Stimulated activated CD8-positive, alpha-beta memory T cell treated with anti-CD3 and anti-CD28 coated beads, Interleukin-4, amount 100 ng/mL, for 24 hours (primary cell): ENCODE data around the gene SHANK3.

ENCODE experiments used
- DNase-seq: peaks from one replicate; pipeline ENCODE4 v3.0.0-alpha.2; 2020; ENCODE audit warnings: low read depth

SHANK3 gene

DNA sequence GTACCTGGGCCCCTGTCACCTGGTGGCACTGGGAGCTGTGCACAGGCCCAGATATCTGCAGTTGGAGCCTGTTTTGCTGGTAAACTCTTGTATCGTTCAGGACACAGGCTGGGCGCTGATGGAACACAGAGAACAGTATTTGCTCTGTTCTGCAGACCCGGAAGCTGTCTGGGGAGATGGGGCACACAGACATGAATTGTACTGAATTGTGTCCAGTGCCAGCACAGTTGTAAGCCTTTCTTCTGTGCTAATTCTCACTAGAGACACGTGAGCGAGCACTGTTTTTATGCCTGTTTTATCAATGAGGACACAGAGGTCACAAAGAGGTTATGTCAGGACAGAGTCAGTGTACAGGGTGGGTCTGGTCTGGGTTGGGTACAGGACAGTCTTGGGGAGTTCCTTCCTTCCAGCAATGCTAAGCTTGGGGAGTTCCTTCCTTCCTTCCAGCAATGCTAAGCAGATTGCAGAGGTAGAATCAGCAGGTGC is 41.0 kb downstream of the SHANK3 start:
- no peak for DNase-seq

DNA sequence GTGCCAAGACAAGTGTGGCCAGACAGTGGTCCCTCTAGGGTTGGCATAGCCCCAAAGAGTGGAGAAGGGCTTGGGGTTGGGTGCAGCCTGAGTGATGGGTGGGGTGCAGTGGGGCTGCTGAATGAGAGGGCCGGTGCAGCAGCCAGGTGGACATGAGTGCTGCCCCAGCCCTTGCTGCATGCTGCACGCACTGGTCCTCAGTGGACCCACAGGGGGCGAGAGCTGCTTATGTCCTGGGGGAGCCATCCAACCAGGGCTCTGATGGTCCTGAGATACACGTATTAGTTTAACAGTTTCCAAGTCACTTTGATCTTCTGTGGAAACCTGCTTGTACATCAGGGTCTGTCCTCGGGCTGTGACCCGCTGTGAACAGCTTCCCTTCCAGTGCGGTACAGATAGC is 41.5 kb downstream of the SHANK3 start:
- DNase-seq: no peak

DNA sequence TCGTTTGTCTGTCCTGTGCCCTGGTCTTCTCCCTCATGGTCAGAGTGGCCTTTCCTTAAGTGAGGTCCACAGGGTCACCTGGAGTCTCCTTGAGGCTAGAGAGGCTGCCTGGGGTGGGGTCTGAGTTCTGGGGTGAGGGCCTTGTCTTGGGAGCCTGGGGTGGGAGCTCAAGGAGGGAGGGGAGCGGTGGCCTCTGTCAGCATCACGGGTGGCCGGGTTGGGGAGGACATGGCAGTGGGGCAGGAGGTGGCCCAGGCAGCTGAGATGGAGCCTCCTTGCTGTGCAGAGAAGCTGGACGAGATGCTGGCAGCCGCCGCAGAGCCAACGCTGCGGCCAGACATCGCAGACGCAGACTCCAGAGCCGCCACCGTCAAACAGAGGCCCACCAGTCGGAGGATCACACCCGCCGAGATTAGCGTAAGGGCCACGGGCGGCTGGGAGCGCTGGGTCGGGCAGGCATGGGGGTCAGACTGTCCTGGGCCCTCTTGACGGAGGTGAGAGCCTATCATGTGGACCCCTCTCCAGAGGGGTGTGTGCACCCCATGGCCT is 42.1 kb downstream of the SHANK3 start:
- no peak for DNase-seq

DNA sequence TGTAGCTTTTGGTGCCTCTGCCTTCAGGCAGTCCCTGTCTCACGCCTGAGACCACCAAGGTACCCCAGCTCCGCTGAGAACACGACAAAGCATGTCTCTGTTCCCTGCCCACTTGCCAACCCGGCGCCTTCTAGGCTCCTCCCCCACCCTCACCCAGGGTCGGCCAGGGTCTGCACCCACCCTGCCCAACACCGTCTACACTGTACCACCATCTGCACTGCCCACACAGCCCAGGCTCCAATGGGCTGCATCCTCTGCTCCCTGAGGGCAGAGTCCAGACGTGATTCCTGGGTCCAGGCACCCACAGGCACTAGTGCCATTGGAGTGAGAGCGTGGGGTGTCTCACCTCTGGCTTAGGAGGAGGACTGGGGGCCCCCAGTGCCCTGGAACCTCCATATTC is 42.6 kb downstream of the SHANK3 start:
- no peak for DNase-seq

DNA sequence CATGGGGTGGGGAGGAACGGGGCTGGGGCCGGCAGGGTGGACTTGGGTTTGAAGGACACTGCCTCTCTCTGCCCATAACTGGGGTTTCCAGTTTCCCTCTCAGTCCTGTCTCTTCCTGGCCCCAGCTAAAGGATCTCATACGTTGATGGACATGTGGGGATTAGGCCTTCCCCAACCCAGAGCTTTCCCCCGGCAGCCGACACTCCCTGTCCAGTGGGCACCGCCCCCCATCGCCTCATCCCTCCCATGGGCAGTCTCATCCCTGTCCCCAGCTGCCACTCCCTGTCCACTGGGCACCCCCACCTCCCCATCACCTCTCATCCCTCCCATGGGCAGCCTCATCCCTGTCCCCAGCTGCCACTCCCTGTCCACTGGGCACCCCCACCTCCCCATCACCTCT is 43.2 kb downstream of the SHANK3 start:
- no peak for DNase-seq

DNA sequence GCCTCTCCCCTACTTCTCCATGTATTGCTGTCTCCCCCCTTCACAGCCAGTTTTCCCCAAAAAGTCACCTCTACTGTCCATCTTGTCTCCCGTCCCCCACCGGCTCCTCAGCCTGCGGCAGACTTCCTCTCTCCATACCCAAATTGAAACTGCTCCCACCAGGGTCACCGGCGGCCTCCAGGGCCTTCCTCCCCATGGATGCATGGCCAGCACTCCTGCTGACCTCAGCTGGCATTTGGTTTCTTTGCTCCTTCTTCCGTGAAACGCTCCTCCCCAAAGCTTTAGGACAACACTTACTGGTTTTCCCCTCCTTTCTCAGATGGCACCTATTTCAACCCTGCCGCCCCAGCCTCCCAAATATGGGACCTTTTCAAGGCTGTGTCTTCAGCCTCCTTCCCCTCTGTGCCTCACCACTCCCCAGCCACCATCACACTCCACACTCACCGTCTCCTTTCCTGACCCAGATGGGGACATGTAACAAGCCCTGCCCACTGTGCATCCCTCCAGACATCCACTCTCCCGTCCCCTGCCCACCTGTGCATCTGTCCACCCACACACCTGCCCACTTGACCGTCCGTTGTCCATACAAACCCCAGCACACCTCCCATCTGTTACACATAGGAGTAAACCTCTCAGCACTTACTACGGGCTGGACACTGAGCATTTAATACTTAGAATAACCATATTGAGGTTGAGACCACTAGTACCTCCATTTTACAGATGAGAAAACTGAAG is 43.8 kb downstream of the SHANK3 start:
- DNase-seq: no peak

DNA sequence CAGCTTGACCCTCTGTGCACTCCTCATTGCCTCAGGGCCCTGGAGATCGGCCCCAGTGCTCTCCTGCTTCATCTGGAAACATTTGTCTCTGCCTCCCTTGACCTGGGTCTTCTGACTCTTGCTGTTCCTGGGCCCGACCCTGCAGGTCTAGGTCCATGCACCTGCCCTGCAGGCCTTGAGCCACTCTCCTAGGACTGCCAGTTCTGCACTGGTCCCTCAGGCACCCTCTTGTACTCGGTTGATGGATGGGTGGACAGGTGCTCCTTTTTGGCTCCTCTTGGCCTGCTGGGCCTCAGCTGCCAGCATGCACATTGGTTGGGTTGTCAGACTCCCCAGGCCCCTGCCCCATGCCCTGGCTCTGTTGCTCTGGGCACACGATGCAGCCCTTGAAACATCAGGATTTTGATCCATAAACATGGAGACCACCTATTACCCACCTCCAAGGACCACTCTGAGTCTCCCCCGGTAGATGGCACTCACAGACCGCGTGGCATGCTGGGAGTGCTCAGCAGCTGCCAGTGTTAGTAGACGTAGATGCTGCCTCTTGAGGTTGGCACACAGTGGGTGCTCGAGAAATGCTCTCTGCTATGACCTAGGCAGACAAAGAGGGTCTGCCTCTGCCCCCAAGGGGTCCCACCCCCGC is 45.2 kb downstream of the SHANK3 start:
- no peak for DNase-seq

DNA sequence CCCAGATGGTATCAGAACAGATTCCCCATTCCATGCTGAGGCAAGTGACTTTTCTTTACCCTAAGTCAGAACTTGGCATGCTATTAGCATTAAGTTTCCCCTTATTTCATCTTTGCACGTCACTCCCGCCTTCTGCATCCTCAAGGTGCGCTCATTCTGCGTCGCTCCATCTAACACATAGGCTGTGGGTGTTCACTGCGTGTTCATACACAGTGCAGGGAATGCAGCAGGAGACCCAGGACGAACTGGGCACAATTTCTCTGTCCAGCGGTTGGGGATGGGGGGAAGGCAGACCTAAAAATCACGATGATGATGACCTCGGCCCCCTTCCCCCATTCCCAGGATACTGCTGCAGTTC is 45.7 kb downstream of the SHANK3 start:
- no peak for DNase-seq

DNA sequence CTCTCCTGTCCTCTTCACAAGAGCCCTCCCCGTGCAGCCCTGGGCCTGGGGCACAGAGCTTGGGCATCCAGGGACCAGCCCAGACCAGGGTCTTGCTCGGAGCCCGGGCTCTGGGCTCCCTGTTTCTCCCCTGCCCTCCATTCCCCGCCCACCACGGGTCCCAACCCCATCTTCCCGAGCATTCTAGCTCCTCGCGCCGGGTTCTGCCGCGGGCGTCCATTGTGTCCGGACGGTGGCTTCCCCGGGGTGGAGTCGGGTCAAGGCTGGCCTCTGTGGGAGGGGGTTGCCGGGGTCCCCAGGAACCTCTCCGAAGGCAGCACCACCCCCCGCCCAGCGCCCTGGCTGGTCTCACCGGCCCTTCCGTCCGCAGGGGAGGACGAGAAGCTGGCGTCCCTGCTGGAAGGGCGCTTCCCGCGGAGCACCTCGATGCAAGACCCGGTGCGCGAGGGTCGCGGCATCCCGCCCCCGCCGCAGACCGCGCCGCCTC is 47.2 kb downstream of the SHANK3 start:
- no peak for DNase-seq

DNA sequence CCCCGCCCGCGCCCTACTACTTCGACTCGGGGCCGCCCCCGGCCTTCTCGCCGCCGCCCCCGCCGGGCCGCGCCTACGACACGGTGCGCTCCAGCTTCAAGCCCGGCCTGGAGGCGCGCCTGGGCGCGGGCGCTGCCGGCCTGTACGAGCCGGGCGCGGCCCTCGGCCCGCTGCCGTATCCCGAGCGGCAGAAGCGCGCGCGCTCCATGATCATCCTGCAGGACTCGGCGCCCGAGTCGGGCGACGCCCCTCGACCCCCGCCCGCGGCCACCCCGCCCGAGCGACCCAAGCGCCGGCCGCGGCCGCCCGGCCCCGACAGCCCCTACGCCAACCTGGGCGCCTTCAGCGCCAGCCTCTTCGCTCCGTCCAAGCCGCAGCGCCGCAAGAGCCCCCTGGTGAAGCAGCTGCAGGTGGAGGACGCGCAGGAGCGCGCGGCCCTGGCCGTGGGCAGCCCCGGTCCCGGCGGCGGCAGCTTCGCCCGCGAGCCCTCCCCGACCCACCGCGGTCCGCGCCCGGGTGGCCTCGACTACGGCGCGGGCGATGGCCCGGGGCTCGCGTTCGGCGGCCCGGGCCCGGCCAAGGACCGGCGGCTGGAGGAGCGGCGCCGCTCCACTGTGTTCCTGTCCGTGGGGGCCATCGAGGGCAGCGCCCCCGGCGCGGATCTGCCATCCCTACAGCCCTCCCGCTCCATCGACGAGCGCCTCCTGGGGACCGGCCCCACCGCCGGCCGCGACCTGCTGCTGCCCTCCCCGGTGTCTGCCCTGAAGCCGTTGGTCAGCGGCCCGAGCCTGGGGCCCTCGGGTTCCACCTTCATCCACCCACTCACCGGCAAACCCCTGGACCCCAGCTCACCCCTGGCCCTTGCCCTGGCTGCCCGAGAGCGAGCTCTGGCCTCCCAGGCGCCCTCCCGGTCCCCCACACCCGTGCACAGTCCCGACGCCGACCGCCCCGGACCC is 48.0 kb downstream of the SHANK3 start:
- no peak for DNase-seq

DNA sequence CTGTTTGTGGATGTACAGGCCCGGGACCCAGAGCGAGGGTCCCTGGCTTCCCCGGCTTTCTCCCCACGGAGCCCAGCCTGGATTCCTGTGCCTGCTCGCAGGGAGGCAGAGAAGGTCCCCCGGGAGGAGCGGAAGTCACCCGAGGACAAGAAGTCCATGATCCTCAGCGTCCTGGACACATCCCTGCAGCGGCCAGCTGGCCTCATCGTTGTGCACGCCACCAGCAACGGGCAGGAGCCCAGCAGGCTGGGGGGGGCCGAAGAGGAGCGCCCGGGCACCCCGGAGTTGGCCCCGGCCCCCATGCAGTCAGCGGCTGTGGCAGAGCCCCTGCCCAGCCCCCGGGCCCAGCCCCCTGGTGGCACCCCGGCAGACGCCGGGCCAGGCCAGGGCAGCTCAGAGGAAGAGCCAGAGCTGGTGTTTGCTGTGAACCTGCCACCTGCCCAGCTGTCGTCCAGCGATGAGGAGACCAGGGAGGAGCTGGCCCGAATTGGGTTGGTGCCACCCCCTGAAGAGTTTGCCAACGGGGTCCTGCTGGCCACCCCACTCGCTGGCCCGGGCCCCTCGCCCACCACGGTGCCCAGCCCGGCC is 48.7 kb downstream of the SHANK3 start:
- no peak for DNase-seq

DNA sequence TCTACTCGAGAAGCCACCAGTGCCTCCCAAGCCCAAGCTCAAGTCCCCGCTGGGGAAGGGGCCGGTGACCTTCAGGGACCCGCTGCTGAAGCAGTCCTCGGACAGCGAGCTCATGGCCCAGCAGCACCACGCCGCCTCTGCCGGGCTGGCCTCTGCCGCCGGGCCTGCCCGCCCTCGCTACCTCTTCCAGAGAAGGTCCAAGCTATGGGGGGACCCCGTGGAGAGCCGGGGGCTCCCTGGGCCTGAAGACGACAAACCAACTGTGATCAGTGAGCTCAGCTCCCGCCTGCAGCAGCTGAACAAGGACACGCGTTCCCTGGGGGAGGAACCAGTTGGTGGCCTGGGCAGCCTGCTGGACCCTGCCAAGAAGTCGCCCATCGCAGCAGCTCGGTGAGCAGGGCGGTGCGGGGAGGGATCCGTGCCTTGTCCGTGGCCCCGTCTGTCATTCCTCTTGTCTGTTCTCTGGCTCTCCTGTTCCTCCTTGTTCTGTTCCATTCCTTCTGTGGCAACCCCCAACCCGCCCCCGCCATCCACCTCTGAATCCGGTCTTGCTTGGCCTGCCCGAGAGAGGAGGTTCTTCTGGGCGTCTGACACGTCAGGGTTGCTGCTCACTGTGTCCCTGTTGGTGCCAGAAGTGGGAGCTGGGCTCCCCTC is 49.6 kb downstream of the SHANK3 start:
- DNase-seq: no peak
